Liver (tissue), 9 donors: ENCODE measurements around the gene DYRK3. TPM values are rescaled to one million over a fixed set of nuclear protein-coding genes. Genes with fewer than 3 reads are reported as not detected.
"Not testable (repeated sequence)": the region's sequence is repeated elsewhere in the genome, so short reads cannot be mapped to it uniquely, and the experiment has no call there.

ENCODE experiments used
- DNase-seq: peaks from one replicate; pipeline ENCODE4 v3.0.0-alpha.2; 2017; ENCODE audit warnings: low spot score
- H3K27ac ChIP-seq, 2 donors: one replicate each; pipeline ENCODE4 v1.7.0; 2013; ENCODE audit warnings: inconsistent platforms in 2 of 2, low read length in 2 of 2, control low read depth in 1 of 2, low read depth in 1 of 2, mild to moderate bottlenecking in 1 of 2
- H3K27me3 ChIP-seq, 4 donors: one replicate each; pipeline versions ENCODE4 v1.6.1 to v1.7.0; 2013; ENCODE audit warnings: low read length in 3 of 4, inconsistent platforms in 1 of 4, mild to moderate bottlenecking in 1 of 4, moderate library complexity in 1 of 4; ENCODE audit not compliant: control insufficient read depth in 4 of 4, insufficient read depth in 4 of 4
- H3K36me3 ChIP-seq, 4 donors: one replicate each; pipeline versions ENCODE4 v1.6.1 to v1.7.0; 2013; ENCODE audit warnings: low read length in 3 of 4, mild to moderate bottlenecking in 3 of 4, low read depth in 1 of 4, moderate library complexity in 1 of 4; ENCODE audit not compliant: control insufficient read depth in 4 of 4, insufficient read depth in 3 of 4
- H3K4me1 ChIP-seq, 4 donors: one replicate each; pipeline versions ENCODE4 v1.6.1 to v1.7.0; 2013; ENCODE audit warnings: low read length in 3 of 4, mild to moderate bottlenecking in 3 of 4, moderate library complexity in 1 of 4; ENCODE audit not compliant: control insufficient read depth in 4 of 4, insufficient read depth in 4 of 4
- H3K4me3 ChIP-seq, 3 donors: one replicate each; pipeline versions ENCODE4 v1.6.1 to v1.7.0; 2013; ENCODE audit warnings: low read length in 3 of 3, control low read depth in 1 of 3, low read depth in 1 of 3, mild to moderate bottlenecking in 1 of 3
- H3K9ac ChIP-seq, 2 donors: one replicate each; pipeline ENCODE4 v1.7.0; 2013; ENCODE audit warnings: low read length in 2 of 2, mild to moderate bottlenecking in 2 of 2, moderate library complexity in 2 of 2, control low read depth in 1 of 2, low read depth in 1 of 2
- H3K9me3 ChIP-seq, 4 donors: one replicate each; pipeline versions ENCODE4 v1.6.1 to v1.7.0; 2013; ENCODE audit warnings: low read length in 3 of 4; ENCODE audit not compliant: control insufficient read depth in 4 of 4
- CTCF ChIP-seq: fragments of 150-350 bp; IDR thresholded peaks from 2 replicates; pipeline ENCODE4 v1.5.1; 2017; ENCODE audit warnings: improper control_type of control experiment, low read depth, low read length; ENCODE audit not compliant: missing input control
- EGR1 ChIP-seq, 2 donors: IDR thresholded peaks; 2 replicates each; pipeline ENCODE4 v1.6.1; 2016 to 2018; ENCODE audit warnings: antibody characterized with exemption in 2 of 2, low read depth in 2 of 2
- FOXA1 ChIP-seq: IDR thresholded peaks from 2 replicates; pipeline ENCODE4 v1.6.1; 2016; ENCODE audit warnings: antibody characterized with exemption
- FOXA2 ChIP-seq: IDR thresholded peaks from 2 replicates; pipeline ENCODE4 v1.6.1; 2016; ENCODE audit warnings: antibody characterized with exemption
- GABPA ChIP-seq, 2 donors: IDR thresholded peaks in 1 of 2; conservative IDR thresholded peaks in 1 of 2; 2 replicates each; pipeline ENCODE4 v1.6.1; 2016; ENCODE audit warnings: antibody characterized with exemption in 2 of 2, mild to moderate bottlenecking in 1 of 2, moderate library complexity in 1 of 2
- HNF4G ChIP-seq: IDR thresholded peaks from 2 replicates; pipeline ENCODE4 v1.6.1; 2016; ENCODE audit warnings: antibody characterized with exemption
- JUND ChIP-seq, 2 donors: IDR thresholded peaks; 2 replicates each; pipeline ENCODE4 v1.6.1; 2016; ENCODE audit warnings: antibody characterized with exemption in 2 of 2
- NR2F2 ChIP-seq: IDR thresholded peaks from 2 replicates; pipeline ENCODE4 v1.6.1; 2016; ENCODE audit warnings: antibody characterized with exemption
- RAD21 ChIP-seq, 2 donors: IDR thresholded peaks; 2 replicates each; pipeline ENCODE4 v1.6.1; 2016; ENCODE audit warnings: antibody characterized with exemption in 2 of 2, mild to moderate bottlenecking in 2 of 2
- REST ChIP-seq: IDR thresholded peaks from 2 replicates; pipeline ENCODE4 v1.6.1; 2016; ENCODE audit warnings: antibody characterized with exemption, mild to moderate bottlenecking
- RXRA ChIP-seq, 2 donors: IDR thresholded peaks; 2 replicates each; pipeline ENCODE4 v1.6.1; 2017 to 2018; ENCODE audit warnings: antibody characterized with exemption in 2 of 2, mild to moderate bottlenecking in 1 of 2
- SP1 ChIP-seq: IDR thresholded peaks from 2 replicates; pipeline ENCODE4 v1.6.1; 2018; ENCODE audit warnings: antibody characterized with exemption, mild to moderate bottlenecking
- YY1 ChIP-seq: IDR thresholded peaks from 2 replicates; pipeline ENCODE4 v1.6.1; 2016; ENCODE audit warnings: antibody characterized with exemption, mild to moderate bottlenecking
- WGBS: extraction: QIAGEN DNeasy Blood & Tissue Kit; methylation state at CpG from one replicate; pipeline ENCODE4 v1.1.7; 2013; 5-methylcytosine and 5-hydroxymethylcytosine counted together
- polyA plus RNA-seq, 2 donors: library from polyadenylated mRNA; stranded (reverse) in 1 of 2; unstranded in 1 of 2; fragments of 200-250 nt in 1 of 2; fragments of >200 nt in 1 of 2; fragmentation: Nextera tagmentation in 1 of 2; extraction: Ambion mirVana in 1 of 2; gene quantifications; one replicate each; pipeline versions ENCODE4 v1.2.1 to v1.2.3, GENCODE V29; 2013 to 2015
- total RNA-seq, 2 donors: library from RNA; depleted of rRNA; stranded (reverse); fragments of >200 nt; gene quantifications; one replicate each; pipeline ENCODE4 v1.2.3, GENCODE V29; 2014
- TF ChIP-seq, protein P1 (sequence below): IDR thresholded peaks from 2 replicates; pipeline ENCODE4 v1.6.1; 2016; ENCODE audit warnings: antibody characterized with exemption
- TF ChIP-seq, protein P2 (sequence below): IDR thresholded peaks from 2 replicates; pipeline ENCODE4 v1.6.1; 2016; ENCODE audit warnings: antibody characterized with exemption
- TF ChIP-seq, protein P3 (sequence below): IDR thresholded peaks from 2 replicates; pipeline ENCODE4 v1.6.1; 2016; ENCODE audit warnings: antibody characterized with exemption
- donor health status: healthy.
- donor health status: healthy.
- donor health status: healthy.
- donor health status: healthy.
- donor health status: healthy.

The DYRK3 gene
- total and polyA plus RNA-seq, 4 donors, result 1.5 to 41.8 (median 5.0) TPM

- H3K36me3 ChIP-seq, result peaks cover 0 to 2% (median 0%) of the 10 kb centered on the region in 4 donors
- TF ChIP-seq GABPA (IDR thresholded peaks at IDR 0.05 in 1 of 2, conservative IDR thresholded peaks at IDR 0.05 in 1 of 2), result no peak
- no peak for TF ChIP-seq RXRA (IDR thresholded peaks at IDR 0.05)
- no peak for TF ChIP-seq EGR1 (IDR thresholded peaks at IDR 0.05; ENCODE audit: low read depth in 2 of 2)
- TF ChIP-seq JUND (IDR thresholded peaks at IDR 0.05), result no peak
- TF ChIP-seq FOXA2, result no peak
- TF ChIP-seq NR2F2, result no peak
- H3K9ac ChIP-seq, result no peak overlapping the region
- H3K9me3 ChIP-seq, result no peaks in the 10 kb centered on the region
- H3K27ac ChIP-seq, result no peak overlapping the region
- no peaks in the 10 kb centered on the region for H3K27me3 ChIP-seq
- DNase-seq, result no peak
- H3K4me3 ChIP-seq, result no peak overlapping the region
- H3K4me1 ChIP-seq, result peaks cover 2 to 21% (median 18%) of the 10 kb centered on the region in 4 donors
These were observed 2.3 kb downstream of the DYRK3 start for GRCh38 chr1:206637605-206638004.

GRCh38 chr1:206642074-206642473 lies 6.7 kb downstream of the DYRK3 start:
- DNase-seq, H3K9ac ChIP-seq, H3K9me3 ChIP-seq, H3K4me1 ChIP-seq, H3K4me3 ChIP-seq, H3K27me3 ChIP-seq, H3K36me3 ChIP-seq, H3K27ac ChIP-seq: not testable (repeated sequence)
- 89% methylated on average over 2 of the region's 2 CpGs for WGBS

GRCh38 chr1:206643118-206643698 lies 7.9 kb downstream of the DYRK3 start:
- Histone ChIP-seq H3K36me3 (peaks cover 3 to 7% (median 6%) of the 10 kb centered on the region in 4 donors), H3K27me3 (no peaks in the 10 kb centered on the region), H3K4me3 (no peak overlapping the region), H3K27ac (no peak overlapping the region), H3K9me3 (no peaks in the 10 kb centered on the region), H3K9ac (no peak overlapping the region), H3K4me1 (peaks cover 0 to 2% (median 0%) of the 10 kb centered on the region in 4 donors)
- no peak for TF ChIP-seq SP1
- 93% methylated on average over 3 of the region's 3 CpGs for WGBS
- no peak for DNase-seq

DNA sequence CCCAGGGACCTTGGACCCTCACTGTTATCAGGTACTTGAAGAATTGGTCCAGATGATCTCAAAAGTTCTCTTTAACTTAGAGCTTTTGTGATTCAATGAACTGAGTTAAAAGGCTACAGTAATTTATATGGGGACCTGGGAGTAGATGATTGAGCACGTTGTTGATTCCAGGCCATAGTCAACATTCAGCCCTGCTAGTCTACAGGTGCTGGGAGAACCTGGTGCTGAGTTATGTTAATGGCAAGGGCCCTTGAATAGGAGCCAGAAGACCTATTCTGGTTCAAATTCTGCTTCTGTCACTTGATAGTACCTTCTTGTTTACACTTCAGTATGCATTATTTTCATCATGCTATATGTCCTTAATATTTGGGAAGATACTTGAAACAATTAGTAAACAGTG lies 11.2 kb downstream of the DYRK3 start:
- Histone ChIP-seq H3K9ac (no peak overlapping the region), H3K27me3 (no peaks in the 10 kb centered on the region), H3K27ac (no peak overlapping the region), H3K4me3 (no peak overlapping the region), H3K4me1 (peaks cover 0 to 2% (median 0%) of the 10 kb centered on the region in 4 donors), H3K36me3 (peaks cover 3 to 7% (median 5%) of the 10 kb centered on the region in 4 donors), H3K9me3 (no peaks in the 10 kb centered on the region)
- no peak for DNase-seq
- WGBS, result 89% methylated on average over 1 of the region's 1 CpG
- TF ChIP-seq NR2F2 (no peak), HNF4G (no peak), GABPA (IDR thresholded peaks at IDR 0.05 in 1 of 2, conservative IDR thresholded peaks at IDR 0.05 in 1 of 2) (no peak), RAD21 (IDR thresholded peaks at IDR 0.05) (no peak), YY1 (no peak), FOXA1 (no peak), RXRA (IDR thresholded peaks at IDR 0.05) (no peak), CTCF (no peak), JUND (IDR thresholded peaks at IDR 0.05) (no peak), FOXA2 (no peak), REST (no peak), SP1 (no peak)
- TF ChIP-seq, protein P1, sequence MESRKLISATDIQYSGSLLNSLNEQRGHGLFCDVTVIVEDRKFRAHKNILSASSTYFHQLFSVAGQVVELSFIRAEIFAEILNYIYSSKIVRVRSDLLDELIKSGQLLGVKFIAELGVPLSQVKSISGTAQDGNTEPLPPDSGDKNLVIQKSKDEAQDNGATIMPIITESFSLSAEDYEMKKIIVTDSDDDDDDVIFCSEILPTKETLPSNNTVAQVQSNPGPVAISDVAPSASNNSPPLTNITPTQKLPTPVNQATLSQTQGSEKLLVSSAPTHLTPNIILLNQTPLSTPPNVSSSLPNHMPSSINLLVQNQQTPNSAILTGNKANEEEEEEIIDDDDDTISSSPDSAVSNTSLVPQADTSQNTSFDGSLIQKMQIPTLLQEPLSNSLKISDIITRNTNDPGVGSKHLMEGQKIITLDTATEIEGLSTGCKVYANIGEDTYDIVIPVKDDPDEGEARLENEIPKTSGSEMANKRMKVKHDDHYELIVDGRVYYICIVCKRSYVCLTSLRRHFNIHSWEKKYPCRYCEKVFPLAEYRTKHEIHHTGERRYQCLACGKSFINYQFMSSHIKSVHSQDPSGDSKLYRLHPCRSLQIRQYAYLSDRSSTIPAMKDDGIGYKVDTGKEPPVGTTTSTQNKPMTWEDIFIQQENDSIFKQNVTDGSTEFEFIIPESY, result no peak
- TF ChIP-seq, protein P2, sequence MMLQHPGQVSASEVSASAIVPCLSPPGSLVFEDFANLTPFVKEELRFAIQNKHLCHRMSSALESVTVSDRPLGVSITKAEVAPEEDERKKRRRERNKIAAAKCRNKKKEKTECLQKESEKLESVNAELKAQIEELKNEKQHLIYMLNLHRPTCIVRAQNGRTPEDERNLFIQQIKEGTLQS, result no peak
- TF ChIP-seq, protein P3, sequence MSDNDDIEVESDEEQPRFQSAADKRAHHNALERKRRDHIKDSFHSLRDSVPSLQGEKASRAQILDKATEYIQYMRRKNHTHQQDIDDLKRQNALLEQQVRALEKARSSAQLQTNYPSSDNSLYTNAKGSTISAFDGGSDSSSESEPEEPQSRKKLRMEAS, result no peak
